H9 (cell line): ENCODE results near the gene GPR50. TPM values are rescaled to one million over a fixed set of nuclear protein-coding genes. Genes with fewer than 3 reads are reported as not detected.
A peak's percentile ranks its signal among the peaks of the same experiment; 100 is the strongest.

ENCODE experiments used
- DNase-seq: peaks from one replicate; pipeline ENCODE4 v3.0.0-alpha.2; 2017
- H2AFZ ChIP-seq: one replicate; pipeline ENCODE4 v1.6.1; 2013; ENCODE audit warnings: mild to moderate bottlenecking, low read length, control low read depth, moderate library complexity
- H2AK5ac ChIP-seq: 2 replicates; pipeline ENCODE4 v1.6.1; 2013; ENCODE audit warnings: low read length, control low read depth, mixed read lengths; ENCODE audit not compliant: insufficient read length
- H2BK120ac ChIP-seq: one replicate; pipeline ENCODE4 v1.6.1; 2013; ENCODE audit warnings: low read depth, mild to moderate bottlenecking, low read length, control low read depth, inconsistent platforms; ENCODE audit not compliant: poor library complexity, severe bottlenecking
- H2BK12ac ChIP-seq: 2 replicates; pipeline ENCODE4 v1.6.1; 2013; ENCODE audit warnings: low read length, control low read depth, mixed read lengths, low read depth; ENCODE audit not compliant: insufficient read length
- H2BK15ac ChIP-seq: 2 replicates; pipeline ENCODE4 v1.6.1; 2013; ENCODE audit warnings: low read depth, low read length, control low read depth
- H2BK20ac ChIP-seq: one replicate; pipeline ENCODE4 v1.6.1; 2013; ENCODE audit warnings: low read depth, mild to moderate bottlenecking, low read length, control low read depth, inconsistent platforms; ENCODE audit not compliant: poor library complexity, severe bottlenecking
- H2BK5ac ChIP-seq: 2 replicates; pipeline ENCODE4 v1.6.1; 2013; ENCODE audit warnings: low read length, control low read depth, mixed read lengths; ENCODE audit not compliant: insufficient read length
- H3K14ac ChIP-seq: 2 replicates; pipeline ENCODE4 v1.6.1; 2013; ENCODE audit warnings: low read length, control low read depth; ENCODE audit not compliant: insufficient read depth
- H3K18ac ChIP-seq: 2 replicates; pipeline ENCODE4 v1.6.1; 2013; ENCODE audit warnings: low read depth, mild to moderate bottlenecking, mixed read lengths, low read length, control low read depth; ENCODE audit not compliant: insufficient read length
- H3K23ac ChIP-seq: 2 replicates; pipeline ENCODE4 v1.6.1; 2013; ENCODE audit warnings: low read length, control low read depth, mixed read lengths, low read depth; ENCODE audit not compliant: insufficient read length
- H3K23me2 ChIP-seq: 2 replicates; pipeline ENCODE4 v1.6.1; 2013; ENCODE audit warnings: low read depth, mild to moderate bottlenecking, mixed read lengths, low read length, control low read depth; ENCODE audit not compliant: insufficient read length, poor library complexity, severe bottlenecking
- H3K27ac ChIP-seq: 2 replicates; pipeline ENCODE4 v1.5.1; 2013; ENCODE audit warnings: low read length, control low read depth, mixed read lengths, low read depth; ENCODE audit not compliant: insufficient read length
- H3K27me3 ChIP-seq: 2 replicates; pipeline ENCODE4 v1.6.1; 2013; ENCODE audit warnings: low read length, control low read depth, inconsistent platforms; ENCODE audit not compliant: insufficient read depth
- H3K4ac ChIP-seq: 2 replicates; pipeline ENCODE4 v1.6.1; 2013; ENCODE audit warnings: low read depth, mild to moderate bottlenecking, control low read depth, inconsistent platforms, low read length, moderate library complexity
- H3K4me1 ChIP-seq: 2 replicates; pipeline ENCODE4 v1.6.1; 2013; ENCODE audit warnings: low read length, control low read depth, inconsistent platforms; ENCODE audit not compliant: insufficient read depth
- H3K4me2 ChIP-seq: 2 replicates; pipeline ENCODE4 v1.6.1; 2013; ENCODE audit warnings: low read length, control low read depth, mixed read lengths; ENCODE audit not compliant: insufficient read length, insufficient read depth
- H3K56ac ChIP-seq: 2 replicates; pipeline ENCODE4 v1.6.1; 2013; ENCODE audit warnings: low read depth, mild to moderate bottlenecking, mixed read lengths, low read length, control low read depth; ENCODE audit not compliant: insufficient read length
- H3K79me1 ChIP-seq: 2 replicates; pipeline ENCODE4 v1.6.1; 2013; ENCODE audit warnings: low read depth, mild to moderate bottlenecking, moderate library complexity, low read length, control low read depth, inconsistent platforms; ENCODE audit not compliant: insufficient read depth, poor library complexity, severe bottlenecking
- H3K79me2 ChIP-seq: 2 replicates; pipeline ENCODE4 v1.6.1; 2013; ENCODE audit warnings: low read length, control low read depth, inconsistent platforms; ENCODE audit not compliant: insufficient read depth
- H3K9ac ChIP-seq: 2 replicates; pipeline ENCODE4 v1.6.1; 2013; ENCODE audit warnings: low read length, control low read depth, mixed read lengths; ENCODE audit not compliant: insufficient read length; ENCODE audit errors: extremely low read depth
- H3K9me3 ChIP-seq: one replicate; pipeline ENCODE4 v1.6.1; 2013; ENCODE audit warnings: low read depth, low read length, inconsistent platforms; ENCODE audit not compliant: control insufficient read depth
- H3T11ph ChIP-seq: one replicate; pipeline ENCODE4 v1.6.1; 2013; ENCODE audit warnings: mild to moderate bottlenecking, low read length, control low read depth, inconsistent platforms
- H4K20me1 ChIP-seq: one replicate; pipeline ENCODE4 v1.6.1; 2013; ENCODE audit not compliant: control insufficient read depth, insufficient read length, insufficient read depth
- H4K5ac ChIP-seq: 2 replicates; pipeline ENCODE4 v1.6.1; 2013; ENCODE audit warnings: low read depth, mild to moderate bottlenecking, mixed read lengths, low read length, control low read depth; ENCODE audit not compliant: insufficient read length
- H4K8ac ChIP-seq: replicated peaks from 2 replicates; pipeline ENCODE4 v1.6.1; 2013; ENCODE audit warnings: low read length, control low read depth, mixed read lengths, low read depth; ENCODE audit not compliant: insufficient read length
- H4K91ac ChIP-seq: 2 replicates; pipeline ENCODE4 v1.6.1; 2013; ENCODE audit warnings: low read depth, mild to moderate bottlenecking, moderate library complexity, mixed read lengths, low read length, control low read depth; ENCODE audit not compliant: insufficient read length
- H3K27ac Mint-ChIP-seq, 3 experiments: 2 replicates in 2 of 3; 3 replicates in 1 of 3; pipeline ENCODE4 v1.8.0; 2020 to 2021; ENCODE audit warnings: mixed read lengths in 3 of 3, mild to moderate bottlenecking in 1 of 3, moderate library complexity in 1 of 3
- H3K27me3 Mint-ChIP-seq: 2 replicates; pipeline ENCODE4 v1.8.0; 2021; ENCODE audit warnings: low read depth, mild to moderate bottlenecking, moderate library complexity, mixed read lengths
- H3K36me3 Mint-ChIP-seq, 3 experiments: 2 replicates in 2 of 3; 3 replicates in 1 of 3; pipeline ENCODE4 v1.8.0; 2020 to 2021; ENCODE audit warnings: low read depth in 3 of 3, mixed read lengths in 3 of 3; ENCODE audit not compliant: insufficient read depth in 1 of 3
- H3K4me1 Mint-ChIP-seq, 2 experiments: 2 replicates each; pipeline ENCODE4 v1.8.0; 2020; ENCODE audit warnings: mixed read lengths in 2 of 2
- H3K4me3 Mint-ChIP-seq, 2 experiments: 2 replicates in 1 of 2; 3 replicates in 1 of 2; pipeline ENCODE4 v1.8.0; 2020 to 2021; ENCODE audit warnings: mild to moderate bottlenecking in 2 of 2, mixed read lengths in 2 of 2, moderate library complexity in 1 of 2
- H3K9me3 Mint-ChIP-seq, 2 experiments: 2 replicates in 1 of 2; 3 replicates in 1 of 2; pipeline ENCODE4 v1.8.0; 2020; ENCODE audit warnings: mild to moderate bottlenecking in 2 of 2, mixed read lengths in 2 of 2, moderate library complexity in 1 of 2
- CTCF ChIP-seq: fragments of 200-600 bp; sonication (generic); conservative IDR thresholded peaks from 3 replicates; pipeline ENCODE4 v1.8.0; 2021; ENCODE audit warnings: antibody characterized with exemption, mild to moderate bottlenecking
- WGBS: extraction: QIAGEN DNeasy Blood & Tissue Kit; methylation state at CpG from one replicate; pipeline ENCODE4 v1.1.7; 2013; ENCODE audit warnings: missing lambda C conversion rate, low lambda C conversion rate, mixed read lengths; ENCODE audit not compliant: insufficient read length; ENCODE audit errors: extremely low coverage; 5-methylcytosine and 5-hydroxymethylcytosine counted together
- long read RNA-seq: library from polyadenylated mRNA; unstranded; transcript quantifications from one replicate; pipeline ENCODE4 v2.0.0, GENCODE V29; 2020
- total RNA-seq: library from RNA; stranded (reverse); gene quantifications from 2 replicates; pipeline ENCODE4 v1.2.1, GENCODE V29; 2021

GPR50 gene
- total RNA-seq = 11.9 and 12.2 TPM in 2 replicates
- long read RNA-seq = 0 reads

GRCh38 chrX:151176231-151176750 lies at the start of gene GPR50:
Gene GPR50, plus strand, starts transcription at chrX:151176584. Its CDS starts 138 bp downstream, at chrX:151176722.
- Histone ChIP-seq H3T11ph (no peak within 1 kb of the TSS), H2AFZ (no peak within 1 kb of the TSS), H3K4me1 (no peaks in the 10 kb centered on the region; the same call in 1 of the 2 replicates), H4K91ac (no peak within 1 kb of the TSS), H2BK120ac (no peak within 1 kb of the TSS), H3K18ac (no peak within 1 kb of the TSS), H3K23me2 (peaks cover 23% of the 10 kb centered on the region), H3K23ac (no peak within 1 kb of the TSS), H3K56ac (no peak within 1 kb of the TSS), H4K20me1 (no peaks in the 10 kb centered on the region), H2BK5ac (no peak within 1 kb of the TSS), H3K4me2 (peak within 1 kb of the TSS; percentile 73), H3K14ac (peak within 1 kb of the TSS; percentile 44; the same call in 1 of the 2 replicates), H2BK15ac (no peak within 1 kb of the TSS), H3K79me2 (no peaks in the 10 kb centered on the region), H3K79me1 (no peaks in the 10 kb centered on the region), H3K9me3 (peaks cover 31% of the 10 kb centered on the region), H2AK5ac (no peak within 1 kb of the TSS), H4K8ac (no peak within 1 kb of the TSS), H4K5ac (no peak within 1 kb of the TSS), H3K27me3 (peaks cover 22% of the 10 kb centered on the region), H2BK12ac (no peak within 1 kb of the TSS), H3K4ac (no peak within 1 kb of the TSS), H3K9ac (no peak within 1 kb of the TSS), H3K27ac (no peak within 1 kb of the TSS), H2BK20ac (no peak within 1 kb of the TSS)
- no peak within 1 kb of the TSS for H3K27ac Mint-ChIP-seq
- H3K4me3 Mint-ChIP-seq = peak within 1 kb of the TSS; percentile 67 to 85
- no CpG with 5 or more reads among the region's 11 CpGs for WGBS
- H3K27me3 Mint-ChIP-seq = peaks cover 93% of the 10 kb centered on the region
- no peak for TF ChIP-seq CTCF
- no peak for DNase-seq
- H3K4me1 Mint-ChIP-seq = peaks cover 13% of the 10 kb centered on the region in 2 experiments; a peak in 3 of 4 replicates
- peaks cover 15 to 17% (median 16%) of the 10 kb centered on the region in 3 experiments for H3K36me3 Mint-ChIP-seq
- peaks cover 75 to 86% of the 10 kb centered on the region in 2 experiments for H3K9me3 Mint-ChIP-seq
